Right lobe of liver (tissue), 4 donors: ENCODE results near the gene MCC.

Experiments
- CTCF ChIP-seq, 4 donors: fragments of 200-600 bp in 3 of 4; fragments of 450-650 bp in 1 of 4; IDR thresholded peaks; one replicate each; pipeline versions ENCODE4 v1.5.1 to v1.8.0; 2016 to 2022; ENCODE audit warnings: antibody characterized with exemption in 4 of 4, mild to moderate bottlenecking in 2 of 4
- POLR2A ChIP-seq: fragments of 450-650 bp; IDR thresholded peaks from one replicate; pipeline ENCODE4 v1.6.1; 2017; ENCODE audit warnings: antibody characterized with exemption, mild to moderate bottlenecking
- donor health status: DM: no; HTN: no; CAD: no.
- donor health status: DM: no; HTN: no; CAD: no.
- donor health status: DM: no; HTN: yes; CAD: no.

- TF ChIP-seq CTCF (IDR thresholded peaks at IDR 0.05), result no peak
- TF ChIP-seq POLR2A, result no peak
Observed at GRCh38 chr5:113405530-113405929, 82.7 kb downstream of the MCC start.
